T-helper 1 cell (primary cell): ENCODE data around the gene PDE8A.
A peak's percentile ranks its signal among the peaks of the same experiment; 100 is the strongest.

Source experiments
- DNase-seq, 5 donors: peaks; one replicate each; pipeline ENCODE4 v3.0.0-alpha.2; 2012 to 2020
- total RNA-seq, 4 donors: gene quantifications; one replicate each; lab custom pipeline; 2026; lab: John Stamatoyannopoulos, UW

Gene PDE8A
- total RNA-seq, result 48.1 to 58.6 (median 52.1) reads per million in 4 donors

GRCh38 chr15:84981711-84982300, at the start of gene PDE8A:
Gene PDE8A (plus strand): TSS chr15:84981856. CDS start chr15:84982163, 307 bp downstream.
- DNase-seq, result peak; percentile 47 to 66 (median 54)

GRCh38 chr15:84934942-84935729, 46.5 kb upstream of the PDE8A start:
- no peak for DNase-seq

GRCh38 chr15:84937144-84937543, 44.5 kb upstream of the PDE8A start:
- no peak for DNase-seq

- no peak for DNase-seq
Observed at GRCh38 chr15:84938726-84939125, 42.9 kb upstream of the PDE8A start.

GRCh38 chr15:84940399-84940798, 41.3 kb upstream of the PDE8A start:
- no peak for DNase-seq

GRCh38 chr15:84942456-84942855, 39.2 kb upstream of the PDE8A start:
- DNase-seq, result no peak

- DNase-seq, result no peak
Observed at GRCh38 chr15:84944311-84944710, 37.3 kb upstream of the PDE8A start.

- DNase-seq, result no peak
Observed at GRCh38 chr15:84944861-84945260, 36.8 kb upstream of the PDE8A start.

GRCh38 chr15:84946772-84947489, 34.7 kb upstream of the PDE8A start:
- DNase-seq, result no peak

- no peak for DNase-seq
Observed at GRCh38 chr15:84947947-84948830, 33.5 kb upstream of the PDE8A start.

GRCh38 chr15:84949043-84949442, 32.6 kb upstream of the PDE8A start:
- no peak for DNase-seq

GRCh38 chr15:84949845-84950569, 31.6 kb upstream of the PDE8A start:
- no peak for DNase-seq

GRCh38 chr15:84950570-84951111, 31.0 kb upstream of the PDE8A start:
- DNase-seq, result no peak

GRCh38 chr15:84951736-84952135, 29.9 kb upstream of the PDE8A start:
- no peak for DNase-seq

- DNase-seq, result no peak
Observed at GRCh38 chr15:84953136-84953535, 28.5 kb upstream of the PDE8A start.

GRCh38 chr15:84953726-84954125, 27.9 kb upstream of the PDE8A start:
- DNase-seq, result no peak

- peak in 3 of 5 donors; percentile 23 to 30 (median 23) for DNase-seq
Observed at GRCh38 chr15:84955089-84955848, 26.4 kb upstream of the PDE8A start.

GRCh38 chr15:84956199-84956598, 25.5 kb upstream of the PDE8A start:
- DNase-seq, result no peak

- DNase-seq, result no peak
Observed at GRCh38 chr15:84960391-84961113, 21.1 kb upstream of the PDE8A start.

- no peak for DNase-seq
Observed at GRCh38 chr15:84961114-84961452, 20.6 kb upstream of the PDE8A start.
